Karpas-422 (cell line): ENCODE data around the gene TTC33. TPM values are rescaled to one million over a fixed set of nuclear protein-coding genes. Genes with fewer than 3 reads are reported as not detected.
"Not testable (repeated sequence)": the region's sequence is repeated elsewhere in the genome, so short reads cannot be mapped to it uniquely, and the experiment has no call there.

ENCODE experiments used
- DNase-seq: peaks from one replicate; pipeline ENCODE4 v3.0.0-alpha.2; 2015
- H2AFZ ChIP-seq: fragments of 200-600 bp; sonication (generic); 2 replicates; pipeline ENCODE4 v1.6.1; 2014; ENCODE audit warnings: antibody characterized with exemption, low read length, mixed read lengths
- H3K27ac ChIP-seq: fragments of 200-600 bp; sonication (generic); 2 replicates; pipeline ENCODE4 v1.5.1; 2014; ENCODE audit warnings: mild to moderate bottlenecking, low read length, moderate library complexity
- H3K27me3 ChIP-seq: fragments of 200-600 bp; sonication (generic); 2 replicates; pipeline ENCODE4 v1.6.1; 2014; ENCODE audit warnings: low read length, mixed read lengths
- H3K36me3 ChIP-seq: fragments of 200-600 bp; sonication (generic); 2 replicates; pipeline ENCODE4 v1.6.1; 2014; ENCODE audit warnings: low read length, mixed read lengths; ENCODE audit not compliant: insufficient read depth
- H3K4me1 ChIP-seq: fragments of 200-600 bp; sonication (generic); 2 replicates; pipeline ENCODE4 v1.6.1; 2014; ENCODE audit warnings: mild to moderate bottlenecking, low read length, mixed read lengths
- H3K4me2 ChIP-seq: fragments of 200-600 bp; sonication (generic); 2 replicates; pipeline ENCODE4 v1.6.1; 2014; ENCODE audit warnings: low read length, low read depth, mild to moderate bottlenecking; ENCODE audit not compliant: poor library complexity, severe bottlenecking
- H3K4me3 ChIP-seq: fragments of 200-600 bp; sonication (generic); 2 replicates; pipeline ENCODE4 v1.5.1; 2014; ENCODE audit warnings: mild to moderate bottlenecking, antibody characterized with exemption, low read length, mixed read lengths
- H3K79me2 ChIP-seq: fragments of 200-600 bp; sonication (generic); 2 replicates; pipeline ENCODE4 v1.6.1; 2014; ENCODE audit warnings: mild to moderate bottlenecking, low read length, mixed read lengths
- H3K9ac ChIP-seq: fragments of 200-600 bp; sonication (generic); 2 replicates; pipeline ENCODE4 v1.6.0; 2014; ENCODE audit warnings: low read length
- H3K9me2 ChIP-seq: fragments of 200-600 bp; sonication (generic), shearing (Covaris generic); replicated peaks from 2 replicates; pipeline ENCODE4 v1.6.0; 2014; ENCODE audit warnings: mild to moderate bottlenecking, low read length, moderate library complexity; ENCODE audit not compliant: insufficient read depth
- H3K9me3 ChIP-seq: fragments of 300-700, 200-600 bp; sonication (generic); 2 replicates; pipeline ENCODE4 v1.6.1; 2014; ENCODE audit warnings: low read length, mixed read lengths
- H4K20me1 ChIP-seq: fragments of 200-600 bp; sonication (generic); 2 replicates; pipeline ENCODE4 v1.6.1; 2014; ENCODE audit warnings: mild to moderate bottlenecking, antibody characterized with exemption, low read length, low read depth; ENCODE audit not compliant: insufficient read depth
- total RNA-seq: library from RNA; depleted of rRNA; stranded (reverse); fragments of >200 nt; shearing (Covaris generic); gene quantifications from 2 replicates; pipeline ENCODE4 v1.2.3, GENCODE V29; 2014; ENCODE audit warnings: low replicate concordance

Gene TTC33
- total RNA-seq, 1 experiment from 2014 or later, result 18.5 TPM

GRCh38 chr5:40575411-40575810 lies 180.3 kb downstream of the TTC33 start:
- H3K9me2 ChIP-seq, result 0 out of 2 replicates have a peak, but pooled peaks cover 4% of the 10 kb centered on the region
- H3K9me3 ChIP-seq, result no peaks in the 10 kb centered on the region
- H3K4me3 ChIP-seq, result no peak overlapping the region
- H3K79me2 ChIP-seq, result no peaks in the 10 kb centered on the region
- 0 out of 2 replicates have a peak, but pooled peaks cover 2% of the 10 kb centered on the region for H3K27me3 ChIP-seq
- no peak overlapping the region for H3K4me2 ChIP-seq
- H3K27ac ChIP-seq, result no peak overlapping the region
- H2AFZ ChIP-seq, result no peak overlapping the region
- H3K36me3 ChIP-seq, result no peaks in the 10 kb centered on the region
- H3K9ac ChIP-seq, result no peak overlapping the region
- DNase-seq, result no peak
- H3K4me1 ChIP-seq, result peaks cover 6% of the 10 kb centered on the region
- no peaks in the 10 kb centered on the region for H4K20me1 ChIP-seq

- DNase-seq, result no peak
- H3K79me2 ChIP-seq, result no peaks in the 10 kb centered on the region
- no peak overlapping the region for H3K4me2 ChIP-seq
- no peak overlapping the region for H2AFZ ChIP-seq
- no peaks in the 10 kb centered on the region for H4K20me1 ChIP-seq
- 0 out of 2 replicates have a peak, but pooled peaks cover 4% of the 10 kb centered on the region for H3K9me2 ChIP-seq
- no peak overlapping the region for H3K9ac ChIP-seq
- H3K9me3 ChIP-seq, result no peaks in the 10 kb centered on the region
- H3K4me3 ChIP-seq, result no peak overlapping the region
- H3K27me3 ChIP-seq, result 0 out of 2 replicates have a peak, but pooled peaks cover 2% of the 10 kb centered on the region
- H3K36me3 ChIP-seq, result no peaks in the 10 kb centered on the region
- H3K27ac ChIP-seq, result no peak overlapping the region
- H3K4me1 ChIP-seq, result peaks cover 6% of the 10 kb centered on the region
These were observed 182.8 kb downstream of the TTC33 start for GRCh38 chr5:40572937-40573336.

GRCh38 chr5:40572391-40572790 lies 183.4 kb downstream of the TTC33 start:
- no peaks in the 10 kb centered on the region for H3K9me3 ChIP-seq
- H3K4me2 ChIP-seq, result no peak overlapping the region
- no peaks in the 10 kb centered on the region for H3K36me3 ChIP-seq
- 0 out of 2 replicates have a peak, but pooled peaks cover 4% of the 10 kb centered on the region for H3K9me2 ChIP-seq
- H4K20me1 ChIP-seq, result no peaks in the 10 kb centered on the region
- no peak overlapping the region for H2AFZ ChIP-seq
- H3K4me1 ChIP-seq, result peaks cover 6% of the 10 kb centered on the region
- H3K27ac ChIP-seq, result no peak overlapping the region
- no peaks in the 10 kb centered on the region for H3K79me2 ChIP-seq
- no peak overlapping the region for H3K4me3 ChIP-seq
- DNase-seq, result no peak
- H3K9ac ChIP-seq, result no peak overlapping the region
- H3K27me3 ChIP-seq, result 0 out of 2 replicates have a peak, but pooled peaks cover 2% of the 10 kb centered on the region

GRCh38 chr5:40571729-40572128 lies 184.0 kb downstream of the TTC33 start:
- no peak for DNase-seq
- Histone ChIP-seq H3K4me2 (no peak overlapping the region), H3K9me3 (no peaks in the 10 kb centered on the region), H3K27me3 (0 out of 2 replicates have a peak, but pooled peaks cover 2% of the 10 kb centered on the region), H4K20me1 (no peaks in the 10 kb centered on the region), H3K36me3 (no peaks in the 10 kb centered on the region), H2AFZ (no peak overlapping the region), H3K4me3 (no peak overlapping the region), H3K4me1 (peaks cover 6% of the 10 kb centered on the region), H3K9ac (no peak overlapping the region), H3K27ac (no peak overlapping the region), H3K9me2 (0 out of 2 replicates have a peak, but pooled peaks cover 4% of the 10 kb centered on the region), H3K79me2 (no peaks in the 10 kb centered on the region)

GRCh38 chr5:40570408-40571129 lies 185.2 kb downstream of the TTC33 start:
- no peak for DNase-seq
- H3K36me3 ChIP-seq, result no peaks in the 10 kb centered on the region
- no peak overlapping the region for H3K4me2 ChIP-seq

GRCh38 chr5:40569546-40570270 lies 186.1 kb downstream of the TTC33 start:
- Histone ChIP-seq H3K36me3 (no peaks in the 10 kb centered on the region), H3K79me2 (no peaks in the 10 kb centered on the region), H3K4me3 (no peak overlapping the region), H3K9me3 (no peaks in the 10 kb centered on the region), H3K9me2 (0 out of 2 replicates have a peak, but pooled peaks cover 4% of the 10 kb centered on the region), H3K27me3 (0 out of 2 replicates have a peak, but pooled peaks cover 2% of the 10 kb centered on the region), H2AFZ (no peak overlapping the region), H3K9ac (no peak overlapping the region), H3K27ac (no peak overlapping the region), H3K4me2 (no peak overlapping the region), H4K20me1 (no peaks in the 10 kb centered on the region), H3K4me1 (peaks cover 6% of the 10 kb centered on the region)
- no peak for DNase-seq

More at GRCh38 chr5:40570408-40571129, 185.2 kb downstream of the TTC33 start:
- peaks cover 6% of the 10 kb centered on the region for H3K4me1 ChIP-seq
- H3K27me3 ChIP-seq, result 0 out of 2 replicates have a peak, but pooled peaks cover 2% of the 10 kb centered on the region
- H3K27ac ChIP-seq, result no peak overlapping the region
- H3K4me3 ChIP-seq, result no peak overlapping the region
- no peak overlapping the region for H2AFZ ChIP-seq
- no peak overlapping the region for H3K9ac ChIP-seq
- 0 out of 2 replicates have a peak, but pooled peaks cover 4% of the 10 kb centered on the region for H3K9me2 ChIP-seq
- no peaks in the 10 kb centered on the region for H4K20me1 ChIP-seq
- no peaks in the 10 kb centered on the region for H3K79me2 ChIP-seq
- no peaks in the 10 kb centered on the region for H3K9me3 ChIP-seq

GRCh38 chr5:40568548-40568947 lies 187.2 kb downstream of the TTC33 start:
- Histone ChIP-seq H3K4me2 (no peak overlapping the region), H4K20me1 (no peaks in the 10 kb centered on the region), H3K36me3 (no peaks in the 10 kb centered on the region), H2AFZ (no peak overlapping the region), H3K79me2 (no peaks in the 10 kb centered on the region), H3K4me3 (no peak overlapping the region), H3K9me3 (no peaks in the 10 kb centered on the region), H3K27me3 (no peaks in the 10 kb centered on the region), H3K9me2 (no peaks in the 10 kb centered on the region), H3K4me1 (peaks cover 6% of the 10 kb centered on the region), H3K9ac (no peak overlapping the region), H3K27ac (no peak overlapping the region)
- DNase-seq, result no peak

- not testable (repeated sequence) for H3K27me3 ChIP-seq, H3K79me2 ChIP-seq
These were observed 192.6 kb downstream of the TTC33 start for GRCh38 chr5:40563173-40563572.

More at GRCh38 chr5:40563173-40563572, 192.6 kb downstream of the TTC33 start:
- not testable (repeated sequence) for H2AFZ ChIP-seq, H4K20me1 ChIP-seq, H3K9me2 ChIP-seq, H3K36me3 ChIP-seq, H3K4me2 ChIP-seq, H3K4me3 ChIP-seq, H3K9ac ChIP-seq, DNase-seq, H3K27ac ChIP-seq, H3K4me1 ChIP-seq, H3K9me3 ChIP-seq
